Stimulated activated CD4-positive, alpha-beta T cell treated with anti-CD3 and anti-CD28 coated beads, Interleukin-15, amount 100 ng/mL, for 1 hour (primary cell): ENCODE results near the gene TAF1L.
"Not testable (repeated sequence)": the region's sequence is repeated elsewhere in the genome, so short reads cannot be mapped to it uniquely, and the experiment has no call there.

Experiments
- DNase-seq, 2 donors: peaks; one replicate each; pipeline ENCODE4 v3.0.0-alpha.2; 2020; ENCODE audit warnings: low read depth in 1 of 2, low spot score in 1 of 2

Gene TAF1L

GRCh38 chr9:32635362-32635761, at the start of gene TAF1L:
Gene TAF1L, minus strand, starts transcription at chr9:32635669. Its CDS starts 90 bp downstream, at chr9:32635579.
- no peak for DNase-seq

- DNase-seq, result no peak
Observed at GRCh38 chr9:32681751-32682150, 46.3 kb upstream of the TAF1L start.

DNA sequence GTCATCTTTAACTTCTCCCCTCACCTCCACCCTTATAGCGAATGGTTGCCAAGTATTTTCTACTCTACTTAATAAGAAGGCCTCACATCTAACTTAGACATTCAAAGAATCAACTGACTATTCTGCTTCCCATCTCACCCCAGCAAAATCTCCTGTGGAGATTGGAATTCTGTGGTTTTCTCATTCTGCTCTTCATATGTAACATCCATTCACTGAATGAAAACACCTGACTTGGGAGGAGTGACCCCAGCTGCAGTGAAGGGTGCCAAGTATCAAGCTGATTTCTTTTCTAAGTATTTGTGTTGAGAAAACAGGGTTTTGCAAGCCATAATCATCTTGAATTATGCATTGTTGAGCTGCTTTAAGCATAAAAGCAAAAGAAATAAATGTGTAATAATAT, 42.5 kb upstream of the TAF1L start:
- no peak for DNase-seq

DNA sequence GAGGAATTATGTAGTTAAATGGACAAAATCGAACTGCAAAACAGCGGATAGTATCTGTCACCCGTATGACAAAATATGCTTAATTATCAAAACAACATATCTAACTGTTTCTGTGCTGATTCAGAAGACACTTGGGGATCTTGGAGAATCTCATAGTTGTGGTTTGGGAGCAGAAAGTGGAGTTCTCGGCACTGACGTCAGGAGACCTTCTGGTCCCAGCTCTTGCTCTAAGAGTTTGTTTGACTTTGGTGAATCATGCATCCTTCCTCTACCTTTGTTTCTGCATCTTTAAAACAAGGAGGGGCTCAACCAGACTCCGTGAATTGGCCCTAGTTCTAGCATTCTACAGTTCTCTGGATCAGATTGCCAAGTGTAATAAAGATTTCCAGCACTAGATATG, 37.0 kb upstream of the TAF1L start:
- DNase-seq, result no peak

DNA sequence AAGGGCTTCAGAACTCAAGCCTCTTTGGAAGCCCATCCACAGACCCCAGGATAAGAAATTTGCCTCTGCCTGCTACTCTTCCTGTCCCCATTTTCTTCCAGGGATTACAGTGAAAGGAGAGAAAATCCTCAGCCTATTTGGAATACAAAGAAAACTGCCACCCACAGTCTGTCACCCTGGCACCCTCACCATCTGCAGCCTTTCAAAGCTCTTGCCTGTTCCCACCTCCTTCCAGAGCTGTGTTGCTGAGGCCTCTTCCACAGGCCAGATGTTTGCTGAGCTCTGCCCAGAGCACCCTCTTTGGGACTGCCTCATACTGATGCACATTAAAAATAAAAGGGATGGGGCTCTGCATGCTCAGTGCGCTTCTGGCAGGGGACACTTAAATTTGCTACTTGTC, 35.9 kb upstream of the TAF1L start:
- no peak for DNase-seq

- no peak for DNase-seq
Observed at GRCh38 chr9:32665101-32665500, 29.6 kb upstream of the TAF1L start.

DNA sequence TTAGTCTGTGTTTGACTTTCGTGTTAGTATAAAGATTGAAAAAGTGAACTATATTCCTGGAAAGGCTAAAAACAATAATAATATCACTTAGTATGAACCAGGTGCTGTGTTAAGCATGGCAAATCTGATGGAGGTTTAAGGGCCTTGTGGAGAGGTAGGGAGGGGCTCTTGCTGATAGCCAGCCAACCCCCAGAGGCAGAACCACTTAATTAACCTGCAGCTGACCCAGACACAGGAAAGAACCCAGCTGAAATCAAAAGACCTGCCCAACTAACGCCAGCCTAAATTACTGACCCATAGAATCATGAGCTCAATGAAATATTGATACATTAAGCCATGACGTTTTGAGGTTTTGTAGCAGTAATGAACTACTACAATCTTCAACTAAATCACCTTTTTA, 28.3 kb upstream of the TAF1L start:
- DNase-seq, result no peak

DNA sequence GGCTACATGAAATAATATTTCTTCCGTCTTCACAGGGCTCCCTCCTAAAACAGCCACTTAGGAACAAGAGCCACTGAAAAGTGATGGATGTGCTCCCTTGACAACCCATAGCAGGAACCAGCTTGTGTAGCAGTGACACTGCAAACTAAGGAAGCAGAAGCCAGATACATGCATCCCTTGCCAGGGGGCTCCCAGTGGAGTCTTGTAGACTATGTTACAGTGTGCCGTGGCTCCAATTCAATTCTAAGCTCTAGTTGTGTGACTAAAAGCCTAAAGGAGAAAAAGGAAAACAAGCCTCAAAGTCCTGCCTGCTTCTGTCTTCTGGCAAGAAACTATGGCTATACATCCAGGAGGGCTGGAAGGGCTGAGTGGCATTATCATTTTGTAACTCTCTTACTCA, 12.2 kb upstream of the TAF1L start:
- no peak for DNase-seq

DNA sequence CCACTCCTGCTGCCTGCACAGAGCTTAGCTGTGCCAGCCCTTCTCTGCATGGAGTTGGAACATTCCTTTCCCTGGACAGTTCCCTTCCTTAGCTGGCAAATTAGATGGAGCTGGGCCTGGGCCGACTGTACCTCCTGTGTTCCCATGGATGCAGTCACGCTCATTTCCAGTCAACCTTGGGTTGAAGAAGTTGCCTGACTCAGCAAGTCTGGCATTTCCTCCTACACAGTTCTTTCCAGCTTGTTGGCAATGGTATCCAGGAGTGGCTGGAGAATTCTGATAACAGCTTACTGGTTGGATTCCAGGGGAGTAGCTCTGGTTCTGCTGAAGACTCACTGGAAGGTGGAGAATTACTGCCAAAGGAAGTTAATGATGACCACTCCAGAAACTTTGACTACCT, 9.2 kb upstream of the TAF1L start:
- no peak for DNase-seq

DNA sequence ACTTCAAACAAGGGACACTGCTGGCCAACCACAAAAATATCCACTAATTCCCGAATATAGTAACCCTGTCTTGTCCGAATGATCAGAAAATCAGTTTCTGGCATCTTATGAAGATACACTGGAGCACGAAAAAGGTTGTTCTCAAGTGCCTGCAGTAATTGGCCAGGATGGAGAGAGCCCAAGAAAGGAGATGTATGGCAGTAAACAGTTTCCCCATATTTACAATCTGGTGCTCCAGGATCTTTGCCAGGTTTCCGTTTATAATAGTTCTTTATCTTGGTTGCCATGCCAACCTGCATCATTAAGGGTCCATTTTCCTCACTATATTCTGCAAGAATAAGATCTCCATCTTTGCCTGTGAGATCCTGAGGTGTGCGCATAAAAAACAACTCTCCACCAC, 2.3 kb downstream of the TAF1L start:
- DNase-seq, result not testable (repeated sequence)

GRCh38 chr9:32631991-32632390, 3.5 kb downstream of the TAF1L start:
- no peak for DNase-seq

- DNase-seq, result no peak
Observed at GRCh38 chr9:32627394-32627954, 8.0 kb downstream of the TAF1L start.

- no peak for DNase-seq
Observed at GRCh38 chr9:32625320-32625719, 10.1 kb downstream of the TAF1L start.

GRCh38 chr9:32622948-32623347, 12.5 kb downstream of the TAF1L start:
- DNase-seq, result no peak

DNA sequence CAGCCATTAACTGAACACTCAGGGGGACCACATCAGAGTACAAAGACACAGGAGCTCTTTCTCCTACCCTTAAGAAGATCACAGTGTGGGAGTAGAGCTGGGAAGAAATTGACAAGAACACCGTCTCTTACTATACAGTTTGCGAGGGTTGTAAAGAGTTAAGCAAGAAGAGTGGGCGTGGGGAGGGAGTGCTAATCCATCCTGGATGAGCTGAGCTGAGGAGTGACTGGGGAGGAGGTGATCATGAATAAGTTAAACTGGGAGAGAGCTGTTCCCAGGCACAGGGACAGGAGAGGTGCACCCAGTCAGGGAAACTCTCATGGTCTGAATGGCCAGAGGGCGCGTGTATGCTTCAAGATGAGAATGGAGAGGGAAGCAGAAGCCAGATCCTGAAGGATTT, 17.2 kb downstream of the TAF1L start:
- DNase-seq, result no peak

DNA sequence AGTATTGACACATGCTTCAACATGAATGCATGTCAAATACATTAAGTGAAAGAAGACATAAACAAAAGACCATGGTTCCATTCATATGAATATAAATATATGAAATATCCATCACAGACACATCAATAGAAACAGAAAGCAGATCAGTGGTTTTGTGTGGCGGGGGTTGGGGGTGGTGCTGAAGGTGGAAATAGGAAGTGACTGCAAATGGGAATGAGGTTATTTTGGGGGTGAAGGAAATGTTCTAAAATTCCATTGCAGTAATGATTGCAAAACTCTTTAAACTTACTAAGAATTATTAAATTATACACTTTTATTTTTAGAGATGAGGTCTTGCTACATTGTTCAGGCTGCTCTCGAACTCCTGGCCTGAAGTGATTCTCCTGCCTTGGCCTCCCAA, 28.7 kb downstream of the TAF1L start:
- DNase-seq, result no peak

DNA sequence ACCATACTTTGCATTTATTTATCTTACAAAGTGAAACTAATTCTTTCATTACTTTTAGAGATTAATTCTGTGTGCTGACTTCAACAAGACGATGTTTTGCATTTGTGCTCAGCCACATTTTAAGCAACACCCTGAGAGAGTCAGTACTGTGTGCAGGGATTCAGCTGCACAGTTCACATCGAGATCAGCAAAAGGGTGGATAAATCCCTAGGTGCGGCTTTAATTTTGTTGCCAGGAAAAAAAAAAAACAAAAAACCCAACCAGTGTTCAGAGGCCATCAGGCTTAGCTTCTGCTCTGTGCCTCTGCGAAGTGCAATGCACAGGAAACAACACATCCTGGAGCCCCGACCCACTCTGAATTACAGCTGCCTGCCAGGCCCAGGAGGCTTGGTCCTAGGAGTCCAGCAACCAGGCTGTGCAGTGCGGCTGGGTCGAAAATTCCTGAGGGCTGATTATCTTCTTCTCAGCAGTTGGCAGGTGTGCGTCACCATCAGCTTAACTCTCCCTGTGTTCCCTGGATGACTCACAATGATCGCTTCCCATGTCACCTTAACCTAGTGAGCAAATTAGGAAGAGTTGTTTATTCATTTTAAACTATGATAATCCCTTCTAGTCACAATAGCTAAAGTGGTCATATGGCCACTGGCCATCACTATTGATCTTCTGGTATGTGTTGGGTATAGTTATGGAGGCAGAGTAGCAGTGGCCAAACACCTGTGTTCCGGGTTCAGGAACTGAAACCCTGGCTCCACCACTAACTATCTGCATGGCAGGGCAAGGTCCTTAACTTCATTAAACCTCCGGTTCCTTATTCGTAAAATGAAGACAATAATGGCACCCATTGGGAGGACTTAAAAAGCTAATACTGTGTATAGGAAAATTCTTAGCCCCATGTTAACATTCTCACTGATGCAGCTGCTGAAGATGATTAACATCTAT, 31.3 kb downstream of the TAF1L start:
- DNase-seq, result no peak

DNA sequence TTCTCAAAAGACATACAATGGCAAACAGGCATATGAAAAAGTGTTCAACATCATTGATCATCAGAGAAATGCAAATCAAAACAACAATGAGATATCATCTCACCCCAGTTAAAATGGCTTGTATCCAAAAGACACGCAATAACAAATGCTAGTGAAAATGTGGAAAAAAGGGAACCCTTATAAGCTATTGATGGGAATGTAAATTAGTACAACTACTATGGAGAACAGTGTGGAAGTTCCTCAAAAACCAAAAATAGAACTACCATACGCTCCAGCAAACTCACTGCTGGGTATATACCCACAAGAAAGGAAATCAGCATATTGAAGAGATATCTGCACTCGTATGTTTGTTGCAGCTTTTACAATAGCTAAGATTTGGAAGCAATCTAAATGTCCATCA, 36.4 kb downstream of the TAF1L start:
- DNase-seq, result not testable (repeated sequence)

- DNase-seq, result no peak
Observed at GRCh38 chr9:32596936-32597335, 38.5 kb downstream of the TAF1L start.

DNA sequence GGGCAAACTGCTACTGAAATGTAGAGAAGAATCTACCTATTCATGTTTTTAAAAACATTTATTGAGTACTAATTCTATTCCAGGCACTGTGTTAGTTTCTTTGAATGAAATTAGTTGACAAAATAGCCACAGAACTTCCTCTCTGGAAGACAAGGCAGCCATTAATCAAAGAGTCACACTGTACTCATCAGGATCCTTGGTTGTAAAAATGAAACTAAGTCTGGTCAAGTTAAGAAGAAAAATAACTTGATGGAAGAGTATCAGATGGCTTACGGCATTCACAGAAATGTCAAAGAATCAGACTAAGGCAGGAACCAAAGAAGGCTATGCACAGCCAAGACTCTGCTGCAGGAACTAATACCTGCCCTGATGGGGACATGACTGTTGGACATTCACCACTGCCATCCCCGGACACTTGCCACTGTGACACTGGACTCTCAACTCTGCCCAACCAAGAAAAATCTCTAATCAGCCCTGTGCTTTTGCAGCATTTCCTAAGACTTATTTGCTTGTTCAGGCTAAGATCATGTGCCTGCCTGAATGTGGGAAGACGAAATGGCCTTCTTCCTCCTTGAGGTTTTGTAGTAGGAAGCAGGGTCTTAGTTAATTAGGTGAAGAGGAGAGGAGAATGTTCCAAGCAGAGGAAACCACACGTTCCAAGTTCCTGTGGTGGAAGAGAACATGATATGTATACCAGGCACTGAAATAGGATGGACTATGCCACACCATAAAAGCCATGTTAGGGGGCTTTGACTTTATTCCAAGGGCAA, 39.2 kb downstream of the TAF1L start:
- no peak for DNase-seq

- no peak for DNase-seq
Observed at GRCh38 chr9:32590898-32591297, 44.6 kb downstream of the TAF1L start.

DNA sequence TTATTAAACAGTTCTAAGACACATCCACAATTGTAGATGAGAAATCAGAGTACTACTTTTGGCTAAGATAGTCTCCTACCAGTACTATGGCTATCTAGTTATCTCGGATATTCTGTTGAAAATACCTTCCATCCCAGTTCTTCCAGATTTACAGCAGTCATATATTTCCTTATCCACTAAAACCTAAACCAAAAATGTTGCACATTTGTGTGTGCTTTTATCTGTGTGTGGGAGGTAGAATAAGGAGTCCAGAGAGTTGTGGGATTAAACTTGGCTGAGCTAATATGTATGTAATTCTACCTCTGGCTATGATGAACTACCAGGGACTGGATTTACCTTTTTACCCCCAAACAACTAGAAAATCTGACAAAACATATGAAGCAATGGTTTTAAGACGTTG, 45.0 kb downstream of the TAF1L start:
- DNase-seq, result no peak
